Astrocyte (in vitro differentiated cells and primary cell): Measurements from ENCODE around the gene TMEM219.

Experiments
- EZH2 ChIP-seq: IDR thresholded peaks from 2 replicates; pipeline ENCODE4 v1.6.1; 2012; ENCODE audit warnings: mild to moderate bottlenecking, low read length, inconsistent platforms; ENCODE audit not compliant: insufficient read depth
- TF ChIP-seq, protein P1 (sequence below): IDR thresholded peaks from 2 replicates; pipeline ENCODE4 v1.5.1; 2011; ENCODE audit warnings: low read depth, mild to moderate bottlenecking, inconsistent platforms, low read length, moderate library complexity; ENCODE audit not compliant: insufficient read depth

DNA sequence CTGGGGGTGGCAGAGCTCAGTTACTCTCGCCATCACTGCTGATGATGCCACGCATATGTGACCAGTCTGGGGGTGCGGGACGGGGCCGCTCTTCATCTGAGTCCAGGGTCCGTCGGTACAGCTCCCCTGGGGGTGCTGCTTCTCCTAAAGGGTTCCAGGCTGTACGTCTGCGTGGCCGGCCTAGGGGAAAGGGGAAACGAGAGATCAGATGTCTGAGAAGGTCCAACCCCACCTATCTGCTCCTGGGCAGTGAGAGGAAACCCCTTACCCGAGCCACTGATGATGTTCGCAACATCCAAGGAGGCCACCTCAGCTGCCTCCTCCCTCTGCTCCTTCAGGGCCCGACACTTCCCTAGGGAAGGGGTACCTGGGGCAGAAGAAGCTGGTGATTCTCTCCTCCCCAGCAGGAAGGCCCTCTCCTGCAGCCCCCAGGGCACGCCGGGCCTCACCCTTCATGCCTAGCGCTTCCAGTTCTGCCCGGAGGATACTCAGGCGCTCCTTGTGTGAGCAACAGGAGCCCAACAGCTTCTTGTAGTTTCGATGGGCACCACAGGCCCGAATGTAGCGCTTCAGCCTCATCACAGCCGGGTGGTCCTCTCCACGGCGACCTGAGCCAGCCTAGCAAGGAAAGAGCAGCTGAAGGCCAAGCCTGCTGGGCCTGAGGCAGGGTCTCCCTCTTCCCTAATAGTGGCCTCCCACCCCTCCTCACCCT, 31.5 kb downstream of the TMEM219 start:
- TF ChIP-seq, protein P1, sequence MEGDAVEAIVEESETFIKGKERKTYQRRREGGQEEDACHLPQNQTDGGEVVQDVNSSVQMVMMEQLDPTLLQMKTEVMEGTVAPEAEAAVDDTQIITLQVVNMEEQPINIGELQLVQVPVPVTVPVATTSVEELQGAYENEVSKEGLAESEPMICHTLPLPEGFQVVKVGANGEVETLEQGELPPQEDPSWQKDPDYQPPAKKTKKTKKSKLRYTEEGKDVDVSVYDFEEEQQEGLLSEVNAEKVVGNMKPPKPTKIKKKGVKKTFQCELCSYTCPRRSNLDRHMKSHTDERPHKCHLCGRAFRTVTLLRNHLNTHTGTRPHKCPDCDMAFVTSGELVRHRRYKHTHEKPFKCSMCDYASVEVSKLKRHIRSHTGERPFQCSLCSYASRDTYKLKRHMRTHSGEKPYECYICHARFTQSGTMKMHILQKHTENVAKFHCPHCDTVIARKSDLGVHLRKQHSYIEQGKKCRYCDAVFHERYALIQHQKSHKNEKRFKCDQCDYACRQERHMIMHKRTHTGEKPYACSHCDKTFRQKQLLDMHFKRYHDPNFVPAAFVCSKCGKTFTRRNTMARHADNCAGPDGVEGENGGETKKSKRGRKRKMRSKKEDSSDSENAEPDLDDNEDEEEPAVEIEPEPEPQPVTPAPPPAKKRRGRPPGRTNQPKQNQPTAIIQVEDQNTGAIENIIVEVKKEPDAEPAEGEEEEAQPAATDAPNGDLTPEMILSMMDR = no peak
- TF ChIP-seq EZH2 = no peak
